Measurements from ENCODE around the gene CANX. TPM values are rescaled to one million over a fixed set of nuclear protein-coding genes. Genes with fewer than 3 reads are reported as not detected.

Gene CANX
- total and polyA plus RNA-seq, 2 experiments from 2014 or later: 332 to 488 TPM

- Histone ChIP-seq H3K4me1 (ENCODE audit: insufficient read depth) (no peaks in the 10 kb centered on the region), H3F3A (ENCODE audit: insufficient read depth) (no peaks in the 10 kb centered on the region), H3K27me3 (replicated peaks; ENCODE audit: insufficient read depth) (no peaks in the 10 kb centered on the region), H3K27ac (no peak overlapping the region), H3K4me2 (ENCODE audit: unreplicated experiment) (no peak overlapping the region), H2AFZ (no peak overlapping the region), H3K79me2 (ENCODE audit: insufficient read depth) (no peaks in the 10 kb centered on the region), H3K4me3 (no peak overlapping the region), H3K9me2 (ENCODE audit: insufficient read depth) (no peaks in the 10 kb centered on the region), H4K20me1 (ENCODE audit: insufficient read depth) (no peaks in the 10 kb centered on the region), H3K9ac (no peak overlapping the region), H3K9me3 (ENCODE audit: low read depth) (no peaks in the 10 kb centered on the region), H3K36me3 (ENCODE audit: low read depth) (peaks cover 22% of the 10 kb centered on the region; the same call in 1 of the 2 replicates)
- TF ChIP-seq EZH2 (IDR thresholded peaks at IDR 0.05; ENCODE audit: insufficient read depth, poor library complexity, severe bottlenecking) (no peak), EZH2phosphoT487 (IDR thresholded peaks at IDR 0.05; ENCODE audit: insufficient read depth, low read depth) (no peak)
- 98 to 99% methylated on average over 5 of the region's 5 CpGs for WGBS, 2 experiments (ENCODE audit: low coverage in 1 of 2, low lambda C conversion rate in 2 of 2, missing lambda C conversion rate in 2 of 2)
- no peak for DNase-seq
- in situ Hi-C loops (cut with MboI): no loop called here
These were observed 79.8 kb downstream of the CANX start for GRCh38 chr5:179778591-179778990.

DNA sequence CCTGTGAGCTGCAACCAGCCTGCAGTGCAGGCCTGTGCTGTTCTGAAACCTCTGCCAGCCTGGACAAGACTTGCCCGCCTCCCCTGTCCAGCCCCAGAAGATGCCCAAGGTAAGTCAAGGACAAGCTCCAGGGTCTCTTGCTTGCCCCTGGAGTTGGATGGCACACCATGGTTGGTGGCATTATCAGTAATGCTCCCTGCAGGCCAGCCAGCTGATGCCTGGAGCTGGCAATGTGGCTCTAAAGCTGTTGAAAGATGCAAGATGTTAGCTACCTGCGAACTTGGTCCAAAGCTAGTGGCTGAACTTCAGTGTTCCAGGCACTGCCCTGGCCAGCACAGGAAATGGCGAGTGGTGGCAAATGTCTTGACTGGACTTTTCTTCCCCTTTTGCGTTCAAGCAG is 81.1 kb downstream of the CANX start:
- Histone ChIP-seq H3K4me1 (ENCODE audit: insufficient read depth) (no peaks in the 10 kb centered on the region), H3K4me3 (no peak overlapping the region), H3F3A (ENCODE audit: insufficient read depth) (no peaks in the 10 kb centered on the region), H3K9me3 (ENCODE audit: low read depth) (no peaks in the 10 kb centered on the region), H3K79me2 (ENCODE audit: insufficient read depth) (no peaks in the 10 kb centered on the region), H3K9me2 (ENCODE audit: insufficient read depth) (no peaks in the 10 kb centered on the region), H3K9ac (no peak overlapping the region), H3K27me3 (replicated peaks; ENCODE audit: insufficient read depth) (no peaks in the 10 kb centered on the region), H4K20me1 (ENCODE audit: insufficient read depth) (no peaks in the 10 kb centered on the region), H3K27ac (no peak overlapping the region), H2AFZ (no peak overlapping the region), H3K4me2 (ENCODE audit: unreplicated experiment) (no peak overlapping the region), H3K36me3 (ENCODE audit: low read depth) (peaks cover 20% of the 10 kb centered on the region; the same call in 1 of the 2 replicates)
- WGBS, 2 experiments (ENCODE audit: low coverage in 1 of 2, low lambda C conversion rate in 2 of 2, missing lambda C conversion rate in 2 of 2): 95 to 97% methylated on average over 4 of the region's 4 CpGs
- in situ Hi-C loops (cut with MboI): no loop called here
- TF ChIP-seq EZH2phosphoT487 (IDR thresholded peaks at IDR 0.05; ENCODE audit: insufficient read depth, low read depth) (no peak), EZH2 (IDR thresholded peaks at IDR 0.05; ENCODE audit: insufficient read depth, poor library complexity, severe bottlenecking) (no peak)
- no peak for DNase-seq

DNA sequence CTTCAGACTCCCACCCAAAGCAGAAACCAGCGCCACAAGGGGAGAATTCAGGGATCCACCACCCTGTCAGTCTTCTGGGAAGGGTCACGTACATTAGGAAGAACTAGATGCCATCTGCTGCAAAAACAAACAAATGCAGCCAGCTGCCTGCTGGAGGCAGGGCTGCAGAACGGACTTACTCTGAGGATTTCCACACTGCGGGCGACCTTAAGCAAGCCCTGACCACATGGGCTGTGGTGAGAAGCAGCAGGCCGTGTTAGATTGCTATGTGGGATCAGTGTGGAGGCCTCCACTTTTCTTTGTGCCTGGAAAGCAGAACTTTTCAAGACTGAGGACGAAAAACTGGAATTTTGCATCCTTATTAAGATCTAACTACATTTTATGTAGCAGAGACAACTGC is 81.6 kb downstream of the CANX start:
- H3K79me2 ChIP-seq (ENCODE audit: insufficient read depth): no peaks in the 10 kb centered on the region
- H3K9ac ChIP-seq: no peak overlapping the region
- H2AFZ ChIP-seq: no peak overlapping the region
- H3K27me3 ChIP-seq (replicated peaks; ENCODE audit: insufficient read depth): no peaks in the 10 kb centered on the region
- no peak overlapping the region for H3K4me2 ChIP-seq (ENCODE audit: unreplicated experiment)
- no peaks in the 10 kb centered on the region for H3K9me2 ChIP-seq (ENCODE audit: insufficient read depth)
- no peaks in the 10 kb centered on the region for H3K9me3 ChIP-seq (ENCODE audit: low read depth)
- in situ Hi-C loops (cut with MboI): no loop called here
- no peaks in the 10 kb centered on the region for H3K4me1 ChIP-seq (ENCODE audit: insufficient read depth)
- no peak overlapping the region for H3K4me3 ChIP-seq
- WGBS, 2 experiments (ENCODE audit: low coverage in 1 of 2, low lambda C conversion rate in 2 of 2, missing lambda C conversion rate in 2 of 2): 96% methylated on average over 7 of the region's 7 CpGs
- TF ChIP-seq EZH2phosphoT487 (IDR thresholded peaks at IDR 0.05; ENCODE audit: insufficient read depth, low read depth): no peak
- no peak for TF ChIP-seq EZH2 (IDR thresholded peaks at IDR 0.05; ENCODE audit: insufficient read depth, poor library complexity, severe bottlenecking)
- no peaks in the 10 kb centered on the region for H4K20me1 ChIP-seq (ENCODE audit: insufficient read depth)
- H3F3A ChIP-seq (ENCODE audit: insufficient read depth): no peaks in the 10 kb centered on the region
- no peak overlapping the region for H3K27ac ChIP-seq
- no peak for DNase-seq
- peaks cover 14% of the 10 kb centered on the region; the same call in 1 of the 2 replicates for H3K36me3 ChIP-seq (ENCODE audit: low read depth)

Other genes starting within 250 kb of the CANX start
- gene RUFY1, start 148.4 kb upstream of the CANX start, total RNA-seq (2014; rRNA removed; shearing (Covaris generic)): 41.9 and 48.3 TPM in 2 replicates
- 27.2 and 29.5 TPM in 2 replicates for gene RUFY1, start 148.4 kb upstream of the CANX start, polyA plus RNA-seq (2016; fragmentation: Nextera tagmentation; extraction: Ambion mirVana)
- 220 and 271 TPM in 2 replicates for gene HNRNPH1, start 75.3 kb upstream of the CANX start, total RNA-seq (2014; rRNA removed; shearing (Covaris generic))
- gene HNRNPH1, start 75.3 kb upstream of the CANX start, polyA plus RNA-seq (2016; fragmentation: Nextera tagmentation; extraction: Ambion mirVana): 145 and 163 TPM in 2 replicates
- not detected in 2 replicates for gene CBY3, start 17.9 kb upstream of the CANX start, total RNA-seq (2014; rRNA removed; shearing (Covaris generic))
- 0.43 and 0.60 TPM in 2 replicates for gene CBY3, start 17.9 kb upstream of the CANX start, polyA plus RNA-seq (2016; fragmentation: Nextera tagmentation; extraction: Ambion mirVana)
- 8.0 and 9.5 TPM in 2 replicates for gene MAML1, start 33.9 kb downstream of the CANX start, total RNA-seq (2014; rRNA removed; shearing (Covaris generic))
- gene MAML1, start 33.9 kb downstream of the CANX start, polyA plus RNA-seq (2016; fragmentation: Nextera tagmentation; extraction: Ambion mirVana): 5.8 and 6.3 TPM in 2 replicates
- 3.7 and 6.6 TPM in 2 replicates for gene LTC4S, start 95.0 kb downstream of the CANX start, total RNA-seq (2014; rRNA removed; shearing (Covaris generic))
- gene LTC4S, start 95.0 kb downstream of the CANX start, polyA plus RNA-seq (2016; fragmentation: Nextera tagmentation; extraction: Ambion mirVana): 1.6 and 2.0 TPM in 2 replicates
- gene MGAT4B, start 107.9 kb downstream of the CANX start, total RNA-seq (2014; rRNA removed; shearing (Covaris generic)): 139 and 143 TPM in 2 replicates
- gene MGAT4B, start 107.9 kb downstream of the CANX start, polyA plus RNA-seq (2016; fragmentation: Nextera tagmentation; extraction: Ambion mirVana): 28.0 and 28.9 TPM in 2 replicates
- gene SQSTM1, start 121.9 kb downstream of the CANX start, total RNA-seq (2014; rRNA removed; shearing (Covaris generic)): 211 and 228 TPM in 2 replicates
- 265 and 310 TPM in 2 replicates for gene SQSTM1, start 121.9 kb downstream of the CANX start, polyA plus RNA-seq (2016; fragmentation: Nextera tagmentation; extraction: Ambion mirVana)
- gene MRNIP, start 159.8 kb downstream of the CANX start, total RNA-seq (2014; rRNA removed; shearing (Covaris generic)): 17.3 and 23.0 TPM in 2 replicates
- 13.3 and 14.1 TPM in 2 replicates for gene MRNIP, start 159.8 kb downstream of the CANX start, polyA plus RNA-seq (2016; fragmentation: Nextera tagmentation; extraction: Ambion mirVana)
- gene TBC1D9B, start 208.9 kb downstream of the CANX start, total RNA-seq (2014; rRNA removed; shearing (Covaris generic)): 55.7 and 64.4 TPM in 2 replicates
- gene TBC1D9B, start 208.9 kb downstream of the CANX start, polyA plus RNA-seq (2016; fragmentation: Nextera tagmentation; extraction: Ambion mirVana): 78.8 and 82.0 TPM in 2 replicates

Data from GM23248 (cell line).